Erythroblast (primary cell): Measurements from ENCODE around the gene PHOSPHO2.

Source experiments
- GATA1 ChIP-seq: IDR thresholded peaks from 2 replicates; pipeline ENCODE4 v1.6.1; 2011; ENCODE audit warnings: low read depth, mild to moderate bottlenecking, control low read depth, low read length, moderate library complexity
- POLR2A ChIP-seq: IDR thresholded peaks from 2 replicates; pipeline ENCODE4 v1.6.1; 2011; ENCODE audit warnings: mild to moderate bottlenecking, low read length

- TF ChIP-seq POLR2A (no peak), GATA1 (no peak)
These were observed 35.4 kb upstream of the PHOSPHO2 start for GRCh38 chr2:169658877-169659276.
